Measurements from ENCODE around the gene TNS1. TPM values are rescaled to one million over a fixed set of nuclear protein-coding genes. Genes with fewer than 3 reads are reported as not detected.

Gene TNS1
- total and polyA plus RNA-seq, 2 donors from 2014 or later = 44.8 to 471 TPM

DNA sequence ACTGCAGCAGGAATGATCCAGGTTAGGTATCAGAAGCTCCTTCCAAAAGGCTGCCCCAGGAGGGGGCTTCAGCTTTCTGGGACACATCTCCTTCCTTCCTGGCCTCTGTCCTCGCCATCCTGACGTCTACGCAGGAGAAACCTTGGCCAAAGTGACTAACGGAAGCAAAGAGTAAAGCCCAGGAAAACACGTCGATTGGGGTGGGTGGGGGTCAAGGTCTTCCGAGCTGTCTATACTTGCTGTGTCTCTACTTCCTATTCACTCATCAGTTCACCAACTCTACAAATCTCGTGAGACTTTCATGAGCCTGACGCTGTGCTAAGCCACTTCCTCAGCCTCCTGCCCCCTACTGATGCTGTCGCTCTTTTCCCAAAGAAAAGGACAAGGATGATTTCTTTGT lies 212.6 kb downstream of the TNS1 start:
- intact Hi-C loops (cut with DNase I) = loop anchor here (10.0 kb wide), 1 partner anchor 95 kb away; no protein-coding TSS in a partner anchor
- no peak for TF ChIP-seq CTCF (IDR thresholded peaks at IDR 0.05; ENCODE audit: borderline replicate concordance, extremely low read depth, insufficient read depth)
- FAIRE-seq = no peak

DNA sequence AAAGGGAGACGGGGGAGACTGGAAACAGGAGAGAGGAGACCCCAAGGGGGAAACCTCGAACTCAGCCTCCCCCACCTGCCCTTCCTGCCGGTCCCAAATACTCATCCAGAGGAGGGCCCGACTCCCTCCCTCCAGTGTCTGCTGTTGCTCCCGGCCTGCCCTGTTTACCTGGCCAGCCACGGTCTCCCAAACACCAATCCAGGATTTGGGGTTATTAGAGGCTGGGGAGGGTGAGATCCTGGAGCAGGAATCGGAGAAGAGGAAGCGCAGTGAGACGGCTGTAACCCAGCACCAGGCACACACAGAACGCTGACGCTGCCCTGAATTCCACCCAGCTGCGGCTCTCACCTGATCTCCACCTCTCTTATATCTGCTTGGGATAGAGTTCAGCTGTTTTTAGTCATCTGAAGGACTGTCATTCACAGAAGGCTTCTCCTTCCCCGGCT lies 213.0 kb downstream of the TNS1 start:
- no peak for FAIRE-seq
- no peak overlapping the region for H3K4me3 ChIP-seq (ENCODE audit: low read length in 3 of 3)
- no peaks in the 10 kb centered on the region for H3K27me3 ChIP-seq (ENCODE audit: control insufficient read depth, insufficient read depth, low read length)
- peaks cover 0 to 10% (median 3%) of the 10 kb centered on the region in 3 donors for H3K36me3 ChIP-seq (ENCODE audit: control insufficient read depth in 2 of 3, insufficient read depth in 3 of 3, low read length in 3 of 3)
- intact Hi-C loops (cut with DNase I) = loop anchor here (5.0 to 10.0 kb wide), 2 partner anchors 95 to 203 kb away; no protein-coding TSS in a partner anchor
- H3K9ac ChIP-seq (ENCODE audit: low read length in 3 of 3) = no peak overlapping the region
- no peaks in the 10 kb centered on the region for H3K9me3 ChIP-seq (ENCODE audit: control insufficient read depth in 2 of 3, insufficient read depth in 1 of 3, low read length in 3 of 3)
- no peak for TF ChIP-seq CTCF (IDR thresholded peaks at IDR 0.05; ENCODE audit: borderline replicate concordance, extremely low read depth, insufficient read depth)
- DNase-seq = peak in 4 of 5 donors; percentile 51 to 60 (median 56)
- peak overlapping the region in 1 of 2 donors; percentile 1 for H3K27ac ChIP-seq (ENCODE audit: low read depth in 2 of 2, low read length in 2 of 2)
- H3K4me1 ChIP-seq (ENCODE audit: control insufficient read depth in 2 of 3, insufficient read depth in 2 of 3, low read depth in 1 of 3, low read length in 3 of 3) = peaks cover 0 to 4% (median 0%) of the 10 kb centered on the region in 3 donors

More for the DNA sequence above, 212.6 kb downstream of the TNS1 start:
- peak overlapping the region in 1 of 2 donors; percentile 1 for H3K27ac ChIP-seq (ENCODE audit: low read depth in 2 of 2, low read length in 2 of 2)
- peaks cover 0 to 10% (median 6%) of the 10 kb centered on the region in 3 donors for H3K36me3 ChIP-seq (ENCODE audit: control insufficient read depth in 2 of 3, insufficient read depth in 3 of 3, low read length in 3 of 3)
- H3K9me3 ChIP-seq (ENCODE audit: control insufficient read depth in 2 of 3, insufficient read depth in 1 of 3, low read length in 3 of 3) = peaks cover 0 to 2% (median 0%) of the 10 kb centered on the region in 3 donors
- H3K27me3 ChIP-seq (ENCODE audit: control insufficient read depth, insufficient read depth, low read length) = no peaks in the 10 kb centered on the region
- no peak overlapping the region for H3K9ac ChIP-seq (ENCODE audit: low read length in 3 of 3)
- DNase-seq = no peak
- no peak overlapping the region for H3K4me3 ChIP-seq (ENCODE audit: low read length in 3 of 3)
- peaks cover 0 to 8% (median 0%) of the 10 kb centered on the region in 3 donors for H3K4me1 ChIP-seq (ENCODE audit: control insufficient read depth in 2 of 3, insufficient read depth in 2 of 3, low read depth in 1 of 3, low read length in 3 of 3)

DNA sequence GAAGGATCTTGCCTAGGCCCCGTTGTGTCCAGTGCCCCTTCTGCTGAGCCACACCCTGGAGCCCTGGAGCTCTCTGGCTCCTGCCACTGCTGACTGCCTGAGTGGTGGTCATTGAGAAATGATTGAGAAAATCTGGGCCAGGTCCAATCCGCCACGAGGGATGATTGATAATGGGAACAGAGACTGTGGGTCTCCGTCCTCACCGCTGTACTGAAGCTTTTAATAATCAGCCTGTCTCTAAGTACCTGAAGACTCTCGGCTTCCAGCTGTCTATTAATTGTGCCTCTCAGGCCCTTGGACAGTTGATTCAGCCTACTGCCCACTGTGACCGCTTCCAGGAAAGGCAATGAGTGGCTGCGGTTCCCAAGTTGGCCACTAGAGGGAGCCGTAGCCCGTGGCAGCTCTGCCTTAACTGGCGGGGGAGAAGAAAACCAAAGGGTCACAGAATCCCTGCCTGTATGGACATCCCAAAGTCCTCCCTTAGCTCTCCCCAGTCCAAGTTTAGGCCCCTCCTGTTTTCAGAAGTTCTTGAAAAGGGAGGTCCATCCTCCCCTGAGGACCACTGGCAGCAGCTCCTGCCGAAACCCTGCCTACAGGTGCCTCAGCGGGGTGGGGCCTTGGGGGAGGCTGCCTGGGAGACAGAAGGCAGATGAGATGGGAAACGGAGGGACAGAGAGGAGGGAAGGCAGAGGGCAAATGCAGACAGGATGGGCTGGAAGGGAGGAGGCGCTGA lies 213.6 kb downstream of the TNS1 start:
- no peaks in the 10 kb centered on the region for H3K27me3 ChIP-seq (ENCODE audit: control insufficient read depth, insufficient read depth, low read length)
- H3K27ac ChIP-seq (ENCODE audit: low read depth in 2 of 2, low read length in 2 of 2) = no peak overlapping the region
- H3K36me3 ChIP-seq (ENCODE audit: control insufficient read depth in 2 of 3, insufficient read depth in 3 of 3, low read length in 3 of 3) = peaks cover 0 to 10% (median 3%) of the 10 kb centered on the region in 3 donors
- H3K4me1 ChIP-seq (ENCODE audit: control insufficient read depth in 2 of 3, insufficient read depth in 2 of 3, low read depth in 1 of 3, low read length in 3 of 3) = peaks cover 0 to 4% (median 0%) of the 10 kb centered on the region in 3 donors
- no peak overlapping the region for H3K4me3 ChIP-seq (ENCODE audit: low read length in 3 of 3)
- intact Hi-C loops (cut with DNase I) = loop anchor here (5.0 kb wide), 1 partner anchor 203 kb away; no protein-coding TSS in a partner anchor
- H3K9ac ChIP-seq (ENCODE audit: low read length in 3 of 3) = no peak overlapping the region
- FAIRE-seq (peak; percentile 17), DNase-seq (peak; percentile 92 to 93 (median 92))
- peak; percentile 99 for TF ChIP-seq CTCF (IDR thresholded peaks at IDR 0.05; ENCODE audit: borderline replicate concordance, extremely low read depth, insufficient read depth)
- H3K9me3 ChIP-seq (ENCODE audit: control insufficient read depth in 2 of 3, insufficient read depth in 1 of 3, low read length in 3 of 3) = no peaks in the 10 kb centered on the region
